Naive thymus-derived CD4-positive, alpha-beta T cell (primary cell): ENCODE data around the gene CCDC154. TPM values are rescaled to one million over a fixed set of nuclear protein-coding genes. Genes with fewer than 3 reads are reported as not detected.
"Not testable (repeated sequence)": the region's sequence is repeated elsewhere in the genome, so short reads cannot be mapped to it uniquely, and the experiment has no call there.

ENCODE experiments used
- ATAC-seq: fragments of 150-1000 bp; cut with Tn5 transposase; 2 replicates; pipeline ENCODE4 v1.10.0; 2021; ENCODE audit warnings: mild to moderate bottlenecking, moderate library complexity
- CTCF ChIA-PET: fragments of 350-600 bp; sonication (Branson Sonifier 250); formaldehyde crosslinking; loops from one replicate; lab custom pipeline; 2021; ENCODE audit warnings: antibody characterized with exemption; lab: Charles Lee
- POLR2A ChIA-PET: fragments of 350-600 bp; sonication (Branson Sonifier 250); formaldehyde crosslinking; loops from one replicate; lab custom pipeline; 2021; ENCODE audit warnings: antibody characterized with exemption, inconsistent platforms; lab: Charles Lee
- DNase-seq, 9 donors: peaks; one replicate each; pipeline versions ENCODE4 v3.0.0 to v3.0.0-alpha.2; 2020 to 2022; ENCODE audit warnings: mixed read lengths in 1 of 9
- H3K27ac ChIP-seq: one replicate; pipeline ENCODE4 v1.7.0; 2013; ENCODE audit warnings: mild to moderate bottlenecking, low read depth, low read length, moderate library complexity
- H3K27me3 ChIP-seq, 2 donors: one replicate each; pipeline ENCODE4 v1.7.0; 2013; ENCODE audit warnings: low read length in 2 of 2, mild to moderate bottlenecking in 2 of 2, moderate library complexity in 2 of 2; ENCODE audit not compliant: control insufficient read depth in 2 of 2, insufficient read depth in 2 of 2
- H3K36me3 ChIP-seq, 3 experiments: 1 replicate in 2 of 3; 2 replicates in 1 of 3; pipeline ENCODE4 v1.7.0; 2013; ENCODE audit warnings: low read length in 3 of 3, mild to moderate bottlenecking in 3 of 3, moderate library complexity in 1 of 3; ENCODE audit not compliant: insufficient read depth in 3 of 3, control insufficient read depth in 2 of 3
- H3K4me1 ChIP-seq, 2 donors: one replicate each; pipeline ENCODE4 v1.7.0; 2013; ENCODE audit warnings: low read length in 2 of 2, mild to moderate bottlenecking in 2 of 2, moderate library complexity in 1 of 2; ENCODE audit not compliant: control insufficient read depth in 2 of 2, insufficient read depth in 2 of 2
- H3K4me3 ChIP-seq: 2 replicates; pipeline ENCODE4 v1.7.0; 2013; ENCODE audit warnings: mild to moderate bottlenecking, low read length
- H3K9me3 ChIP-seq, 3 experiments: 1 replicate in 2 of 3; 2 replicates in 1 of 3; pipeline ENCODE4 v1.7.0; 2013; ENCODE audit warnings: low read length in 3 of 3; ENCODE audit not compliant: control insufficient read depth in 2 of 3
- H3K27ac Mint-ChIP-seq, 9 donors: one replicate each; pipeline ENCODE4 v1.8.0; 2020 to 2022; ENCODE audit warnings: mixed read lengths in 9 of 9, mild to moderate bottlenecking in 8 of 9, moderate library complexity in 5 of 9, inconsistent platforms in 2 of 9
- H3K27me3 Mint-ChIP-seq, 5 donors: one replicate each; pipeline ENCODE4 v1.8.0; 2021 to 2022; ENCODE audit warnings: mixed read lengths in 5 of 5, mild to moderate bottlenecking in 1 of 5
- H3K36me3 Mint-ChIP-seq, 5 donors: one replicate each; pipeline ENCODE4 v1.8.0; 2020 to 2022; ENCODE audit warnings: mixed read lengths in 5 of 5, mild to moderate bottlenecking in 3 of 5, inconsistent platforms in 1 of 5
- H3K4me1 Mint-ChIP-seq, 7 donors: one replicate each; pipeline ENCODE4 v1.8.0; 2020 to 2022; ENCODE audit warnings: mixed read lengths in 7 of 7, mild to moderate bottlenecking in 3 of 7, inconsistent platforms in 1 of 7
- H3K4me3 Mint-ChIP-seq, 10 donors: one replicate each; pipeline ENCODE4 v1.8.0; 2020 to 2022; ENCODE audit warnings: mild to moderate bottlenecking in 10 of 10, mixed read lengths in 10 of 10, moderate library complexity in 6 of 10, inconsistent platforms in 2 of 10
- H3K9me3 Mint-ChIP-seq, 11 donors: one replicate each; pipeline ENCODE4 v1.8.0; 2020 to 2022; ENCODE audit warnings: mixed read lengths in 11 of 11, mild to moderate bottlenecking in 4 of 11, inconsistent platforms in 1 of 11, moderate library complexity in 1 of 11
- intact Hi-C, 2 donors: fragments of 100-400 bp; cut with micrococcal nuclease; formaldehyde crosslinking; loops; one replicate each; pipeline ENCODE4 v1.15.1; 2023
- polyA plus RNA-seq, 2 donors: library from polyadenylated mRNA; unstranded; fragments of 300-500 nt; fragmentation: Illumina TruSeq; gene quantifications; one replicate each; pipeline ENCODE4 v1.2.3, GENCODE V29; 2021
- total RNA-seq, 6 experiments: library from RNA in 5 of 6; stranded (reverse) in 5 of 6; gene quantifications; 1 replicate in 5 of 6; 2 replicates in 1 of 6; pipeline ENCODE4 v1.2.3 and lab custom pipeline; 2021 to 2026

The CCDC154 gene
- total and polyA plus RNA-seq, 7 experiments from 2014 or later = 3.6 to 19.1 (median 8.9) TPM; not detected in 2

DNA sequence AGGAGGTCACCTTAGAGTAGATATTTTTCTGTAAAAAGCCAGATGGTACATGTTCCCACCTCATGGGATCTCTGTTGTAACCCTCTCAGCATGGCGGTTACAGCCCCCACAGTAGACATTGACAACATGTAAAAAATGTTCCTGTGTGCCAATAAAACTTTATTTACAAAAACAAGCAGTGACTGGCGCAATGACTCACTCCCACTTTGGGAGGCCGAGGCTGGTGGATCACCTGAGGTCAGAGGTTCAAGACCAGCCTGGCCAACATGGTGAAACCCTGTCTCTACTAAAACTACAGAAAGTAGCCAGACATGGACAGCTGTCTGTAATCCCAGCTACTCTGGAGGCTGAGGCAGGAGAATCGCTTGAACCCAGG lies 4.7 kb downstream of the CCDC154 start:
- H3K9me3 Mint-ChIP-seq, DNase-seq, H3K4me3 Mint-ChIP-seq, H3K4me1 Mint-ChIP-seq, ATAC-seq, H3K27ac Mint-ChIP-seq, intact Hi-C loops, H3K27ac ChIP-seq, POLR2A ChIA-PET, H3K9me3 ChIP-seq, H3K27me3 Mint-ChIP-seq, H3K36me3 ChIP-seq, H3K27me3 ChIP-seq, H3K4me3 ChIP-seq, H3K36me3 Mint-ChIP-seq, H3K4me1 ChIP-seq: not testable (repeated sequence)
- CTCF ChIA-PET = interaction anchor here (0.7 kb wide), 1 partner anchor 422 kb away, joined by 5 read pairs; no protein-coding TSS in a partner anchor

DNA sequence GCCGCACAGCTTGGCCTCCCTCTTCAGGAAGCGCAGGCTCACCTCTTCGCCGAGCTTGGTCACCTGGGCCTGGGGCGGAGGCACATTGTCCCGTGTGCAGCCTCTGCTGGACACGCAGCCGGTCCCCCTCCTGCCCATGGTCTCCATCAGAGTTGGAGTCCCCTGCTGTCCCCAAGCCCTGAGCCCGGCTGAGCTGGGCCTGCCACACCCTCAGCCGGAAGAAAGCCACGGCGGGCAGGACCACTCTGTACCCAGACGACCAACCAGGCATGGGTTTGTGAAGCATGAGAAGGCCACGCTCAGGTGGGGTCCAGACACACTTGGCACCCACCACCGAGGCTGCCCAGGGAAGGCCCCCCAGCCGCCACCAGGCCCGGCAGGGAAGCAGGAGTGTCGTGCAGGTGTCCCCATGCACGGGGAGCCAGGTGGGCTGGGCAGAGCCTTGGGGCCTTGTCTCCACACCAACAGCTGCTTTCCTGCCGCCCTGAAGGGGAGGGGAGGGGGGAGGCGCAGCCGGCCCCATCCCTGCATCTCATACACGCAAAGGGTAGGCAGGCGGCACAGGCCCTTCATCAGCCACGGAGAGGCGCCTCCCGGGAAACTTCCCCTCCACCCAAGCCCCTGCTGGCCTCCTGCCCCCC lies 5.2 kb downstream of the CCDC154 start:
- DNase-seq (no peak), ATAC-seq (no peak)
- Mint-ChIP-seq H3K27ac (no peak overlapping the region), H3K9me3 (no peaks in the 10 kb centered on the region), H3K4me3 (no peak overlapping the region), H3K36me3 (no peaks in the 10 kb centered on the region), H3K4me1 (no peaks in the 10 kb centered on the region), H3K27me3 (no peaks in the 10 kb centered on the region)
- no peaks in the 10 kb centered on the region for H3K9me3 ChIP-seq
- peaks cover 0 to 6% (median 0%) of the 10 kb centered on the region in 3 experiments for H3K36me3 ChIP-seq
- H3K27me3 ChIP-seq = no peaks in the 10 kb centered on the region
- H3K27ac ChIP-seq = no peak overlapping the region
- POLR2A ChIA-PET = no interaction called here
- intact Hi-C loops = no loop called here
- CTCF ChIA-PET = interaction anchor here (0.7 kb wide), 1 partner anchor 422 kb away, joined by 5 read pairs; no protein-coding TSS in a partner anchor
- H3K4me3 ChIP-seq = no peak overlapping the region
- no peaks in the 10 kb centered on the region for H3K4me1 ChIP-seq

DNA sequence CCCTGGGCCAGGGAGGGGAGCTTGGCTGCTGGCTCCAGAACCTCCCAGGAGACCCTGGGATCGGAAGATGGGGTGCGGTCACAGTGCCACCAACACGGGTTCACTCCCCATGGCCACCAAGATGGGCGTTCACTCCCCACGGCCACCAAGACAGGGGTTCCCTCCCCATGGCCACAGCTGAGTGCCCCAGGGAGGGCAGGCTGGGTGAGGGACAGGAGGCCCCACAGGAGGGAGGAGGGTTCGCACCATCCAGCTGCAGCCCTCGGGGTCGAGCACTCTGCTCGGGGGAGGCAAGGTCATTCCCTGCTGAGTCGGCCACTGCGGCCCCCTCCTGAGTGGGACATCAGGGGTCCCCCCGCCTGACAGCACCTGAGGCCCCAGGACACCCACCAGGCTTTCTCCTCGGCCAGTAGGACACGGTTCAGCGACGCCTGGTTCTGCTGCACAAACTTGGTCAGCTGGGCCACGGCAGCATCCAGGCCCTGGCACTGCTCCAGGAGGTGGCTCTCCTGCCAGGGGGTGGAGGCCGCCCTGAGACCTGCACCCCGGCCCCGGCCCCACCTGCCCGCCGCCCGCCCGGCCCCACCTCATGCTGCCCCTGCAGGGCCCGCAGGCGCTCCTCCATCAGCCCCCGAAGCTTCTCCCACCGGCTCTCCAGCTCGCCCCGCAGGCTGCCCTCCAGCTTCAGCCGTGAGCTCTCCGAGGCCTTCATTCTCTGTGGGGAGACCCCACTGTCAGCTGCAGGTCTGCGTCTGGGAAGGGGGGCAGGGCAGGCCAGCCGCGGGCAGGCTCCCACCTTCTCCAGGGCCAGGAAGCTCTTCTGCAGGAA lies 5.9 kb downstream of the CCDC154 start:
- DNase-seq = no peak
- H3K4me1 Mint-ChIP-seq = no peaks in the 10 kb centered on the region
- H3K27me3 Mint-ChIP-seq = no peaks in the 10 kb centered on the region
- Histone ChIP-seq H3K9me3 (no peaks in the 10 kb centered on the region), H3K36me3 (peaks cover 0 to 6% (median 0%) of the 10 kb centered on the region in 3 experiments), H3K27me3 (no peaks in the 10 kb centered on the region), H3K4me1 (no peaks in the 10 kb centered on the region), H3K27ac (no peak overlapping the region), H3K4me3 (no peak overlapping the region)
- H3K36me3 Mint-ChIP-seq = no peaks in the 10 kb centered on the region
- ATAC-seq = peak; percentile 6
- no peak overlapping the region for H3K4me3 Mint-ChIP-seq
- H3K27ac Mint-ChIP-seq = no peak overlapping the region
- no peaks in the 10 kb centered on the region for H3K9me3 Mint-ChIP-seq
- CTCF ChIA-PET = no interaction called here
- intact Hi-C loops = no loop called here
- POLR2A ChIA-PET = interaction anchor here (1.0 kb wide), 1 partner anchor 13 kb away, joined by 3 read pairs; no protein-coding TSS in a partner anchor

- Mint-ChIP-seq H3K36me3 (no peaks in the 10 kb centered on the region), H3K27ac (no peak overlapping the region), H3K4me3 (no peak overlapping the region), H3K4me1 (no peaks in the 10 kb centered on the region), H3K9me3 (no peaks in the 10 kb centered on the region), H3K27me3 (no peaks in the 10 kb centered on the region)
- CTCF ChIA-PET = no interaction called here
- no peak overlapping the region for H3K27ac ChIP-seq
- no peak overlapping the region for H3K4me3 ChIP-seq
- no peaks in the 10 kb centered on the region for H3K9me3 ChIP-seq
- DNase-seq = no peak
- no peaks in the 10 kb centered on the region for H3K27me3 ChIP-seq
- H3K36me3 ChIP-seq = peaks cover 0 to 6% (median 0%) of the 10 kb centered on the region in 3 experiments
- H3K4me1 ChIP-seq = no peaks in the 10 kb centered on the region
- POLR2A ChIA-PET = interaction anchor here (1.0 kb wide), 1 partner anchor 12 kb away, joined by 3 read pairs; no protein-coding TSS in a partner anchor
- intact Hi-C loops = no loop called here
- no peak for ATAC-seq
Observed at GRCh38 chr16:1437606-1438005, 6.8 kb downstream of the CCDC154 start.

GRCh38 chr16:1436731-1437355 lies 7.5 kb downstream of the CCDC154 start:
- no peak overlapping the region for H3K4me3 ChIP-seq

GRCh38 chr16:1435921-1436697 lies 8.2 kb downstream of the CCDC154 start:
- Mint-ChIP-seq H3K9me3 (no peaks in the 10 kb centered on the region), H3K27ac (no peak overlapping the region), H3K4me1 (peaks cover 0 to 3% (median 0%) of the 10 kb centered on the region in 7 donors), H3K27me3 (peaks cover 0 to 2% (median 0%) of the 10 kb centered on the region in 5 donors), H3K36me3 (no peaks in the 10 kb centered on the region), H3K4me3 (no peak overlapping the region)
- CTCF ChIA-PET = interaction anchor here (0.6 kb wide), 1 partner anchor 799 kb away, joined by 3 read pairs; no protein-coding TSS in a partner anchor
- no peak for ATAC-seq
- Histone ChIP-seq H3K4me1 (no peaks in the 10 kb centered on the region), H3K4me3 (no peak overlapping the region), H3K36me3 (peaks cover 0 to 6% (median 0%) of the 10 kb centered on the region in 3 experiments), H3K27me3 (no peaks in the 10 kb centered on the region), H3K27ac (no peak overlapping the region), H3K9me3 (no peaks in the 10 kb centered on the region)
- no peak for DNase-seq
- intact Hi-C loops = no loop called here
- POLR2A ChIA-PET = no interaction called here

More at GRCh38 chr16:1436731-1437355, 7.5 kb downstream of the CCDC154 start:
- DNase-seq (no peak), ATAC-seq (no peak)
- Mint-ChIP-seq H3K4me3 (no peak overlapping the region), H3K36me3 (no peaks in the 10 kb centered on the region), H3K9me3 (no peaks in the 10 kb centered on the region), H3K4me1 (peaks cover 0 to 3% (median 0%) of the 10 kb centered on the region in 7 donors), H3K27ac (no peak overlapping the region), H3K27me3 (peaks cover 0 to 2% (median 0%) of the 10 kb centered on the region in 5 donors)
- POLR2A ChIA-PET = no interaction called here
- Histone ChIP-seq H3K27ac (no peak overlapping the region), H3K36me3 (peaks cover 0 to 6% (median 0%) of the 10 kb centered on the region in 3 experiments), H3K4me1 (no peaks in the 10 kb centered on the region), H3K9me3 (no peaks in the 10 kb centered on the region), H3K27me3 (no peaks in the 10 kb centered on the region)
- intact Hi-C loops = no loop called here
- CTCF ChIA-PET = no interaction called here
